HG03457 (cell line): ENCODE data around the gene UQCC3.
"Not testable (repeated sequence)": the region's sequence is repeated elsewhere in the genome, so short reads cannot be mapped to it uniquely, and the experiment has no call there.

Experiments
- ATAC-seq: cut with Tn5 transposase; IDR thresholded peaks from one replicate; pipeline ENCODE4 v1.9.1; 2021; ENCODE audit warnings: moderate number of reproducible peaks; ENCODE audit not compliant: unreplicated experiment

UQCC3 gene

DNA sequence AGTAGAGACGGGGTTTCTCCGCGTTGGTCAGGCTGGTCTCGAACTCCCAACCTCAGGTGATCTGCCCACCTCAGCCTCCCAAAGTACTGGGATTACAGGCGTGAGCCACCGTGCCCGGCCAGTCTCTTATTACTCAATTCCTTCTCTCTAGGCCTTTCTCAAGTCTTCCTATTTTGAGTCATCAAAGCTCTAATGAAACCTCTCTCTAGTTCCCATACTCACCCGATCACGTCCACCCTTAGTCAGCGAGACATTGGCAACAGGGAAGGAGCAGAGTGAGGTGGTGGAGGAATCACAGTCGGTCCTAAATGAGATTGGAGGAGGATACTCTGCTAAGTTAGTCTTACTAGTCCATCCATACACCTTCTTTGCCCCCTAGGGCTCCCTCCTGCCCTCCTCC lies 30.8 kb downstream of the UQCC3 start:
- no peak for ATAC-seq

DNA sequence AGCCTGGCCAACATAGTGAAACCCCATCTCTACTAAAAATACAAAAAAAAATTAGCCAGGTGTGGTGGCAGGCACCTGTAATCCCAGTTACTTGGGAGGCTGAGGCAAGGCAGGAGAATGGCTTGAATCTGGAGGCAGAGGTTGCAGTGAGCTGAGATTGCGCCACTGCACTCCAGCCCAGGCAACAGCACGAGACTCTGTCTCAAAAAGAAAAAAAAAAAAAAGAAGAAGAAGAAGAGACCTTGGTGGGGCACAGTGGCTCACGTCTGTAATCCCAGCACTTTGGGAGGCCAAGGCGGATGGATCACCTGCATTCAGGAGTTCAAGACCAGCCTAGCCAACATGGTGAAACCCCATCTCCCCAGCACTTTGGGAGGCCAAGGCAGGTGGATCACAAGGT lies 32.4 kb downstream of the UQCC3 start:
- not testable (repeated sequence) for ATAC-seq

DNA sequence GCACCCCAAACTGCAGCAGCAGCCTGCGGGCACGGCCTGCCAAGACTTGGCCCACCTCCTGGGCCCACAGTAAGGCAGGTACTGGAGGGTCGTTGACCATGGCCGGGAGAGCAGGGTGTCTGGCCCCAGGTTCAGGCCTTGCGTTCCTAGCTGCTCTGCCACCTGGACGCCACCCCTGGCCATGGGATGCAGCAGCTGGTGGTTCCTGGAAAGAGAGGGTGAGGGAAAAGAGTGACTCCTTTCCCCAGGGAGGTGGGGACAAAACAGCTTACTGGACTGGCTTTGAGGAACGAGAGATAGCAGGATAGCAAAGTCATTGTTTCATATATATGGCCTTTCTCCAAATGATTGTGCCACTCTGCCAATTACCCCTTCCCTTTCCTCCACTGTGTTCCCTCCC lies 33.9 kb downstream of the UQCC3 start:
- ATAC-seq = no peak

DNA sequence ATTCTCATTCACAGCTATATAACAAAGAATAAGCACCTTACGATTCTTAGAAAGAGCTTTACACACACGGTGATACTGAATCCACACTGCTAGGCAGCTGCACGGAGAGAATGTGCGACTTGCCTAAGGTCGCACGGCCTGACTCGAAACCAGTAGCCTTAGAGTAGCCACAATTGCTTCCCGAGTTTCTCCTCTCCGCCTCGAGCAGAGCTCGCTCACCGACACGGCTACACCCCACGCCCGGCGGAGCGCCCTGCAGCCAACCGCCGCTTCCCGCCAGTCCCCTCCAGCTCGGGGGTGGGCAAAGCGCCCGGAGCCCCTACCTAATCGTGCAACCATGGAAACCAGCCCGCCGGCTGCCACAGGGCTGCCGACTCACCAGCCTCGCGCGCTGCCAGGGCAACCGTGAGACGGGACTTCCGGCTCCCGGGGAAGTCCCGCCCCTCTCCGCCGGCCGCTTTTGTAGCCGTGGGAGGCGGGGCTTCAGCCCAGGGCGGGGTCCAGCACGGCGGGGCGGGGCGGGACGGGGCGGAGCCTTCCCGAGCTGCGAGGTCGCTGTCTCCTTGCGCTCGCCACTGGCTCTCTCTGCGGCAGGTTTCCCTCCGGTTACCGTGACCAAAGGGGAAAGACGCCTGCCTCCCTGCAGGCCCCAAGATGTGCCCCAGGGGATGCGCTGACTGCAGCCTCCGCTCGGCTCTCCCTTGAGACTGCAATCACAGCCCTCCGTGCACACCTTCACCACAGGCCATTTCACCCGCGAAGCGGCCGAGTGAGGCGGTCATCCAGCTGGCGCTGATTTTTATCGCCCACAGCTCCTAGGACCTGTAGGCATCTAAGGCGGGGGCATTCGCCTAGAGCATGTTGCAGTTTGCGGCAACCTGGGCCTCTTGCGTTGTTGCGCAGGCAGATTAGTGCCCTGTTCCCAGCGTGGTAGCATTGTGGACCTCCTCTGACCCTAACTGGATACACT lies 34.7 kb downstream of the UQCC3 start:
- ATAC-seq = peak; percentile 42

DNA sequence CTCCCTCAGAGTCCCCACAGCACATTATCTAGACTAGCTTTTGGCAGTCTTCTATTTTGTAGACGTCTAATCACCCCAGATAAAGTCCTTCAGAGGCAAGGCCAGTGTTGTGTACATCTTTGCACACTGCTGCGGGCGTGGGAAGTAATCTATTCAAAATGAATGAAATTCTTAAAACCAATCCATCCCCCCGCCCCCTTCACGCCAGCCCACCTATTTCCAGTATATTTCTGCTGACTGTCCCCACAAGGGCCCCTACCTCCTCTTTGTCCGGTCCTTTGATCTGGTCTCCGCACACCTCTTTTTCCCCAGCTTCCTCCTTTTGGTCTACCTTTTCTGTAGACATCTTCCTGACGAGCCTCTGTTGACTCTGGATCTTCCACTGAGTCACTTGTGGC lies 35.4 kb downstream of the UQCC3 start:
- no peak for ATAC-seq

DNA sequence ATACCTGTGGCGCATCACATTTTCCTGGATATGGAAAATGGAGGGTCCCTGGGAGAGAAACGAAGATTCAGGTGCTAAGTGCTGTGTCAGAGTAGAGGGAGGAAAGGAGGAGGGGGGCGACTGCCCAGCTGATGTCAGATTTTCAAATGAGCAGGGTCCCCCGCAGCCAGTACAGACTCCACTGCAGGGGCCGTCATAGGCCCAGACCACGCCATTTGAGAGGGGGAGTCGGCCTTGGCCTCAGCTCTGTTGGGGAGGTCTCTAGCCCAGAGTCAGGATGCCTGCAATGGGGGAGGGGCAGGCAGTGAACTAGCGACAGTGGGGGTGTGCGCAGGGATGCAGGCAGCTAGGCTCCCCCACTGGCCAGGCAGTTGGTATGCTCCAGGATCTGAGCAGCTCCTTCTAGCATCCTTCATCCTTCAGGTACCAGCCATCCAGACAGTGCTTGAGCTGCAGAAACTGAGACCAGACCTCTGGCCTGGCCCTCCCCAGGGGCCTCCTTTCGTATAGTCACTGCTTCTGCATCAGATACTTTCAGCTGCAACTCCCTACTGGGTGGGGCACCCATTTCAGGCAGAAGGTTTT lies 35.9 kb downstream of the UQCC3 start, which contains the start of the genes BSCL2 and GNG3:
TSS of gene BSCL2 (minus strand) at position 148 of the 585 bp plus-strand sequence. CDS start 229 bp downstream, outside the sequence.
TSS of gene GNG3 (plus strand) at position 400 of the 585 bp plus-strand sequence. CDS start 620 bp downstream, outside the sequence.
- ATAC-seq = no peak

DNA sequence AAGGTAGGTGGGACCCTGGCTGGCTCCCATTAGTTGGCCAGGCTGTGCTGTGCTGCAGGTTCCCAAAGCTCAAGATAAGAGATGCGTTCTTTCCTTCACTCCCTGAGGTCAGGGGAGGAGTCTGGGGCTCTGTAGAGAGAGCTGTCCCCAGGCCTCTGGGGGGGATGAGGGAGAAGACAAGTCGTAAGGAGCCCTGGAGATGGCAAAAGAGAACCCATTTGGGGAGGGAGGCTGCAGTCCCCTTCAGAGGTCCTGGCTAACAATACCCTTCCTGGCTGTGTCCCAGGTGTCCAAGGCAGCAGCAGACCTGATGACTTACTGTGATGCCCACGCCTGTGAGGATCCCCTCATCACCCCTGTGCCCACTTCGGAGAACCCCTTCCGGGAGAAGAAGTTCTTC lies 36.9 kb downstream of the UQCC3 start:
- no peak for ATAC-seq

DNA sequence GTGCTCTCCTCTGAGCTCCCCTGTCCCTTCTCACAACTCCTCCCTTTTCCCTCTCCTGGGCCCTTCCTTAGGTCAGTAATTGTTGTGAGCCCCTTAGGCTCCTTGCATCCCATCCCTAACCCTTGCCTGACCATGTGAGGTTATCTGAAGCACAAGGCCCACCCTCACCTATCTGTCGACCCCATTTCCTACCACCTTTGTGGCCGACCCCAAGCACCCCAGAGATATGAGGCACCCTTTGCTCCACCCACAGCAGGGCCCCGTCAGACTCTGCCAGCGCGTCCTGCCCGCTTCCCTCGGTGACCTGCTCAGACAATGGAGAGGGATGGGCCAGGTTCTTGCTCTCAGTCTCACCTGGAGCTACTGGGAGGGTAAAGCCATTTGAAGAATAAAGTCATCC lies 37.3 kb downstream of the UQCC3 start:
- no peak for ATAC-seq

DNA sequence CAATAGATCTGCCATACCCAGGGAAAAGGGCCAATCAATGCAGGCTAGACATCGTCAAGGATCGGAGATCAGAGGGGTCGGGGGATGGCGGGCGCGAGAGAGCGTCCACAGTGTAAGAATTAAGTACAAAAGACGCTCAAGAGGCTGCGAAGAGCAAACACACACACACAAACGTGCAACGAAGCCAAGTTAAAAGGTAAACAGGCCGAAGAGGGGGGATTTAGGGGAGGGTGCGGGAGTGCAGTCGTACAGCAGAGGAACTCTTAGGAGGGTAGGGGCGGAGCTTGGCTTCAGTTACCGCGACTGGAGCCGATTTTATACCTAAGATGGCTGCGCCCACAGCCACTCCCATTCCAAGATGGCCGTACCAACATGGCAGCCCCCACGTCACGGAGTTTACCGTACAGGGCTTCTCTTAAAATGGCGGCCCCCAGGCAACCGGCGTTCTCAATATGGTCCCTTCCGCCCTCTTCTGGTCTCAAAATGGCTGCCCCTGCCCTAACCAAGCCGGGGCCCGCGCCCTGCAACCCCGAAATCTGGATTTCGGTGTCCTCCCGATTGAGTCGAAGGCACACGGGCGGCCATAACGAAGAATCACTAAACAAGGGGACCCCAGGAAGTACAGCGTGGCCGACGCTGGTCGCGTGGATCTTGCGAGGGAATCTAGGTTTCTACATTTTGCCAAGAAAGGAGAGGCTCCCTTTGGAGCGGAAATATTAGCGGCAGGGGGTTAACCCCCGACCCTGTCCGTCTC lies 38.0 kb downstream of the UQCC3 start:
- ATAC-seq = peak; percentile 44

DNA sequence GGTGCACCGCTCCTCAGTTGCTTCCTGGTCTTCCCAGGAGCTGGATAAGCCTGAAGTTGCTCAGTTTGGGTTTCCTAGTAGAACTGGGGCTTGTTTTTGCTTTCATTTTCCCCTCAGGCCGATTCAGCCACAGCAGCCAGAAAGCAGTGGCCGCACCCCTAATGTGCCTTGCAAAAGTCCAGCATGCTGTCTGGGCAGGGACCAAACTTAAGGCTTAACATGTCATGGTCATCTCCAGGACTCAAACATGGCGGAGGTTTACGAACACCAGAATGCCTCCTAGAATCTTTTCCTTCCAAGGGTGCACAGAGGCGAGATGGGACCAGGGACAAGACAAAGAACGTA lies 38.5 kb downstream of the UQCC3 start:
- no peak for ATAC-seq

DNA sequence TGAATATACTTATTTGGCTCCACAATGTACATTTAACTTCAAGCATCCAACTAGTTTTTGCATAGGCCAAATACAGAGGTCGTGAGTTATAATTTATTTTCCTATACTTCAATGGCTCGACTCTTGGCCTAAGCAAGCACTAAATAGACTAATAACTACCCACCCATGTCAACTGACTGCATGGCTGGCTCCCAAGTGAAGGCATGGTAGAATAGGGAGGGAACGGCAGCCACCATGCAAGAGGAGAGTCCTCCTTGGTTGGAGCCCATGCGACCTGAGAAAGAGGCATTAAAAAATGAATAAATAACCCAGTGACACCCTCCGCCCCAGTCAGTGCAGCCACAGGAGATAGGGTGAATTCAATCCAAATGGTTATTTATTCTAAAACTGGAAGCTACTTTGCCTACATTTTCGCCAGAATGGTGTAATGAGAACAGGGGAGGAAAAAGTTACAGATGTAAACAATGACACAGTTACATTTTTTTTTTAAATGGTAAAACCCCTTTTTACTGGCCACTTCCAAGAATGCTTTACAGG lies 40.9 kb downstream of the UQCC3 start:
- no peak for ATAC-seq

DNA sequence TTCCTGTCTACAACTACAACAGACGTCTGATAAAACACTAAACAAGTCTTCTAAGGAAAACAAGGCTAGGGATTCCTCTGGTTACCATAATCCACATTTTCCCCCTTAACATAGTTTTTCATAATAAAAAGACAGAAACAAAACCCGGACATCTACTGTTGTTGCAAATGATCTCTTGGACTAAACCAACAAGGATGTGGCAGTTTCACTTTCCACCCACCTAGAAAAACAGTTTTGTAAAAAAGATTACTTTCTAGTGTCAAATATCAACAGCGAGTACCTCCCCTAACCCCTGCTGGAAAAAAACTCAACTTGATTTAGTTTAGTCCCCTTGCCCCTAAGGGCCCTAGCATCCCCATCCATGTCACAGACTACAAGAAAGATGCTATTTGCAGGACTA lies 41.4 kb downstream of the UQCC3 start:
- ATAC-seq = no peak

DNA sequence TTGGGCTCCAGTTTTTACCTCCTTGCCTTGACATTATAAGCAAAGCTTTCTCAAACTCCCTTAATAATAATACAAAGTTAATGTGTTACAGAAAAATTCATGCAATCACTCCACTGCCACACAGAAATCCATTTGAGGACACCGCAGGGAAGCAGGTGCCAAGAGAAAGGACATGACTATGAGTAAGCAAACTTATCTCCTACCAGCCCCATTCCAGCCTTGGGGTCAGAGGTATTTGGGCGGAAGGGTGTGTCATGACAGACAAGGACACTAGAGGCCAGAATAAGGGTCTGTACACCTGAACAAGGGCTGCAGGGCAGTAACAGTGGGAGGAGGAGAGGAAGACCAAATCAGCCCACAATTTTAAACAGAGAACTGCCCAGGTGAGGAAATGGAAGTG lies 41.9 kb downstream of the UQCC3 start:
- no peak for ATAC-seq

DNA sequence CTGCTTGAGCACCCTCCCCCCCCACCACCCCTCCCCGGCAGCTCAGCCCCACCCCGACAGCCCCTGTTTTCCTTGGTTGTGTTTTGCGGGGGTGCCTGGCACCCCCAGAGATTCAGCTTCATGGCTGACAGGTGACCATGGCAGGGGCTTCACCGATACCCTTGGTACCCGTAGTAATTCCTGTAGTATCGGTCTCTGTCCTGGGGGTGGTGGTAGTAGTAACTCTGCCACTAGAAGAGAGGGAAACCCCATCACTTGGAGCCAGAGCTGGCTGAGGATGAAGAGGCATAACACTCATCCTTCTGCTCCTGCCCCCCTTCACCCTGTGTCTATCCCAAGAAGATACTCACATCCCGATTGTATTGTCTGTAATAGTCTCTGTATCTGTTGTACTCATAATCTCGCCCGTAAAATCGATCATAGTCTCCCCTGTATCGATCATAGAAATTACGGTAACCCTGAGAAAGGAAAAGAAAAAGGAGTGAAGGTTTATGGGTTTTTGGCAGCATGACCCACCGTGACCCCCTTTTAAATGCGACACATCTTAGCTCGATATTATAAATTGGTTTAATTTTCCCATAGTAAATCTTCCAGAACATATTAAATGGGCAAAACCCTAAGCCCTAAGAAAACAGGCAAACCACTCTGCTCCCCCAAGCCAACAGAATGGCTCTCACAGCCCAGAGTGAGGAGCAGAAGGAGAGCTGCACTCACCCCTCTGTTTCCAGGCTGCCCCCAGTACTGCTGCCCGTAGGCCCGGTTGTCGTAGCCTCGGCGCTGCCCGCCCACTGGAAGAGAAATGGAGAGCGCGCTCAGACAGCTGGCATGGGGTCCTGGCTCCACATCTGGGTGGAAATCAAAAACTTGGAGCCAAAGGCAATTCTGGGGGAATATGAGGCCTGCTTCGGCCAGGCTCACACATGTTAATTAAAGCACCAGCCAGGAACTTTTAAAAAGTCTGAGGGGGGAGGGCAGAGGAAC lies 44.0 kb downstream of the UQCC3 start:
- ATAC-seq = no peak

DNA sequence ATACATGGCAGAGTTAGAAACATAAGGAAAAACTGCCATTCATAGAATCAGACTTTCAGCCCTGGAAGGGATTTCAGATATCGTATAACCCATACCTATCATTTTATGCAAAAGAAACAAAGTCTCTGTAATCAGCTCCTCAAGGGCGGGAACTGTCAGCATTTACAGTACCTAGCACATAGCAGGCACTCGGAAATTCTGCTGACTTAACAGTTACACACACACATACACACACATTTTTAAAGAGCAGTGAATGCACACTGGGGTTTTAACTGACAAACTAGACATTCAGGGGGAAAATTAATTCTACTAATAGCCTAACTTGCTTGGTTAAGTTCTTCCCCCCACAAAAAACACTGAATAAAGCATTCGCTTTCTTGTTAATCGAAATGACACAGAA lies 44.7 kb downstream of the UQCC3 start:
- ATAC-seq = no peak

DNA sequence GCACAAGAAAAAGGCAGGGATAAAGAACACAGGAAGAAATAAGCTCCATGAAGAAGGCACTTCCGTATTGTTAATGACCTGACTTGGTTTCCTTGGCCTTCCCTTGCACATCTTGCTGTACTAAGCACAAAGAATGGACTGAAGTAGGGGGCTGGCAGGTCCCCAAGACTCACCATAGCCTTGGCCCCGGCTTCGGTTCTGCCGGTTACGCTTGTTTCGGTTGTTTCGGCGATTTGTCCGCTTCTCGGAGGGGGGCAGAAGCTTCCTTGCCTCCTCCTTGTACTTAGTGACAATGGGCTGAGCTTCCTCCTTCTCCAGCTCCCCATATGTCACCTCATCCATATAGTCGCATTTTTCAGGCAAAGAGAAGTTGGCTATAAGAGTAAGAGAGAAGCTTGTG lies 45.3 kb downstream of the UQCC3 start:
- ATAC-seq = no peak

DNA sequence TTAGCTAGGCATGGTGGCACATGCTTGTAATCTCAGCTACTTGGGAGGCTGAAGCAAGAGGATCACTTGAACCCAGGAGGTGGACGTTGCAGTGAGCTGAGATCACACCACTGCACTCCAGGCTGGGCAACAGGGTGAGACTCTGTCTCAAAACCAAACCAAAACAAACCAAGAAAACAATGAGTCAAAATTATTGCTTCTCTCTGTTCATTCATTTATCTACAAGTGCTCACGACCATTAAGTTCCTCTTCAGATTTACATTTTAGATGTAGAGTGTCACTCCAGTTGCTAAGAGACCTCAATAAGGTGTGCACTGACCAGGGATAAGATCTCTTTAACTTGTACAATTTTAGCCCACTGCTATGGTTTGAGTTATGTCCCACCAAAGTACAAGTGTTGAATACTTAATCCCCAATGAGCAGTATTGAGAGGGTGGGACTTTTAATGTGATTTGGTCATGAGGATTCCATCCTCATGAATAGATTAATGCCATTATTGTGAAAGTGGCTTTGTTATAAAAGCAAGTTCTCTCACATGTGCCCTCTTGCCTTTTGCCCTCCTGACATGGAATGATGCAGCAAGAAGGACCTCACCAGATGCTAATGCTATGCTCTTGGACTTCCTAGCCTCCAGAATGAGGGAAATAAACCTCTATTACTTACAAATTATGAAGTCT lies 48.0 kb downstream of the UQCC3 start:
- ATAC-seq = no peak

DNA sequence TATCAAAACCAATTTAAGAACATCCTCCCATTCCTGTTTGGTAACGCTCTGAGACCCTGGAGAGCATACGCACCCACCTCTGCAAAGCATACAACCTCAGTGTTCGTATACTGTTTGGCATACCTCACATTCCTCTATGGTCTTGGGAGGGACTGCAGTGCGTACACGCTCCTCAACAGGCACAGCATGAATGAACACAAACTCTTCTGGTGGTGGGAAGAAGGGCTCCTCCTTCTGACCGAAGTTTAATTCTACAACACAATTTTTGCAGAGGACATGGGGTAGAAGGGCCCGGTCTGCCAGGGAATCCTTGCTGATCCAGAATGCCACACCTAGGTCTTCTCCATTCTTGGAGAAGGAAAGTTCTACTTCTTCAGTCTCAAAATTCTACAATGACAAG lies 50.5 kb downstream of the UQCC3 start:
- ATAC-seq = no peak
